ENCODE results near the gene C1orf35. TPM values are rescaled to one million over a fixed set of nuclear protein-coding genes. Genes with fewer than 3 reads are reported as not detected.

C1orf35 gene
- total and polyA plus RNA-seq, 9 of the 15 experiments (the other 6 are each of a cell fraction or from before 2014, with no cell fraction given) = 3.2 to 48.7 (median 12.5) TPM

DNA sequence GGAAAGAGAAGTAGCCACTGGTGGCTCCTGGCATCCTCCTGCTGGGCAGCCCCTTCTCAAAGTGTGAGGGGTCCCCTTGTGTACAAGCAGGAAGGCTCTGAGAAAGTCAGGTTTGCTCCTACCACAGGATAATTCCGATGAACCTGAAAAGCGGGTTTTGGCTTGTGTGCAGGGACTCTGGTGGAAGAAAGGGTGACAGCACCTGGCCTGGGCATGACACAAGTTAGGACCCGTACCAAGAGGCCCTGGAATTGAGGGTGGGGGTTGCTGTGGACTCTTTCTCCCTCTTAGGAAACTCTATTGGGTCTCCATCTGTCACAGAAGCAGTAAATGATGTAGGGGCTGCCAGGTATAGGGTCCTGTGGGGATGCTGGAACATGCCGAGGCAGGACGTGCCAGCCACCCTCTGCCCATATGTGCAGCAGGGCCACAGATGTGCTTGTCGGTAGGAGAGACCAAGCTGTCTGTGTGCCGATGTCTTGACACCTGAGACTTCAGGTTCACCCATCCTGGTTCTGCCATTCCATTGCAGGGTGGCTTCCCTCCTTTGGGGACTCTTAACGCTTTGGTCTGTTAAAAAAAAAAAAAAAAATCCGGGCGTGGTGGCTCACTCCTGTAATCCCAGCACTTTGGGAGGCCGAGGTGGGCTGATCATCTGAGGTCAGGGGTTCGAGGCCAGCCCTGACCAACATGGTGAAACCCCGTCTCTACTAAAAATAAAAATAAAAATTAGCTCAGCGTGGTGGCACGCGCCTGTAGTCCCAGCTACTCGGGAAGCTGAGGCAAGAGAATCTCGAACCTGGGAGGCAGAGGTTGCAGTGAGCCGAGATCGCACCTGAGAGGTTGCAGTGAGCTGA lies 9.8 kb downstream of the C1orf35 start:
- ChIA-PET CTCF (ENCODE audit: low intra/inter-chr PET ratio) (no interaction called here), POLR2A (interaction anchor here (1.0 to 7.1 kb wide), 6 partner anchors 6 to 279 kb away, joined by 3 to 92 read pairs (median 9); partner anchors contain the start of gene ARF1)
- intact Hi-C loops (cut with micrococcal nuclease) (no loop called here), in situ Hi-C loops (cut with MboI) (no loop called here)
- no peak overlapping the region for H3K4me3 ChIP-seq
- peaks cover 9 to 33% of the 10 kb centered on the region in 2 experiments; a peak in 2 of 5 replicates for H3K4me1 ChIP-seq (replicated peaks in 1 of 2; ENCODE audit: control insufficient read depth in 2 of 2, insufficient read depth in 2 of 2, low read length in 2 of 2)
- H3K9me1 ChIP-seq (ENCODE audit: control insufficient read depth, insufficient read depth, low read length) = peaks cover 18% of the 10 kb centered on the region
- H3K79me2 ChIP-seq (ENCODE audit: control insufficient read depth, insufficient read depth, low read length) = peaks cover 95% of the 10 kb centered on the region
- BruUV-seq (replicated peaks) = no TSS peak
- FAIRE-seq (no peak), DNase-seq (ENCODE audit: extremely low read depth in 1 of 4, low spot score in 3 of 4) (no peak), ATAC-seq (no peak)
- H2AFZ ChIP-seq (ENCODE audit: low read depth, low read length) = no peak overlapping the region
- WGBS (ENCODE audit: insufficient coverage, low coverage, missing lambda C conversion rate) = 96% methylated on average over 17 of the region's 20 CpGs
- H3K4me2 ChIP-seq (ENCODE audit: insufficient read depth, low read length) = no peak overlapping the region
- H3K27me3 ChIP-seq (ENCODE audit: control insufficient read depth in 2 of 2, insufficient read depth in 2 of 2, low read length in 2 of 2) = no peaks in the 10 kb centered on the region
- peaks cover 82% of the 10 kb centered on the region for H4K20me1 ChIP-seq (replicated peaks; ENCODE audit: control insufficient read depth, insufficient read depth, low read length)
- TF ChIP-seq RBFOX2 (IDR thresholded peaks at IDR 0.05; ENCODE audit: low read depth, low read length) (peak; percentile 21; the same call in 1 of the 2 replicates), MCM5 (IDR thresholded peaks at IDR 0.05; ENCODE audit: low read depth) (no peak), ATF1 (CRISPR knock-in tag; IDR thresholded peaks at IDR 0.05) (no peak), ATF1 (tag; IDR thresholded peaks at IDR 0.05) (no peak), ZNF764 (CRISPR knock-in tag; IDR thresholded peaks at IDR 0.05; ENCODE audit: low read depth) (no peak), IRF2 (CRISPR knock-in tag; IDR thresholded peaks at IDR 0.05) (no peak)
- TF ChIP-seq, protein P1, sequence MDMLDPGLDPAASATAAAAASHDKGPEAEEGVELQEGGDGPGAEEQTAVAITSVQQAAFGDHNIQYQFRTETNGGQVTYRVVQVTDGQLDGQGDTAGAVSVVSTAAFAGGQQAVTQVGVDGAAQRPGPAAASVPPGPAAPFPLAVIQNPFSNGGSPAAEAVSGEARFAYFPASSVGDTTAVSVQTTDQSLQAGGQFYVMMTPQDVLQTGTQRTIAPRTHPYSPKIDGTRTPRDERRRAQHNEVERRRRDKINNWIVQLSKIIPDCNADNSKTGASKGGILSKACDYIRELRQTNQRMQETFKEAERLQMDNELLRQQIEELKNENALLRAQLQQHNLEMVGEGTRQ (CRISPR knock-in tag; IDR thresholded peaks at IDR 0.05) = no peak
- peaks cover 17% of the 10 kb centered on the region for H3K9me3 ChIP-seq (replicated peaks; ENCODE audit: control insufficient read depth, insufficient read depth, low read depth, low read length)
- peaks cover 95% of the 10 kb centered on the region for H3K36me3 ChIP-seq (ENCODE audit: control insufficient read depth, insufficient read depth, low read length)
- no peak overlapping the region for H3K9ac ChIP-seq (ENCODE audit: insufficient read depth in 1 of 2, low read depth in 2 of 2, low read length in 2 of 2)
- no peak overlapping the region for H3K27ac ChIP-seq (ENCODE audit: extremely low read depth, low read depth, low read length)
